ENCODE data around the gene NUP37.

DNA sequence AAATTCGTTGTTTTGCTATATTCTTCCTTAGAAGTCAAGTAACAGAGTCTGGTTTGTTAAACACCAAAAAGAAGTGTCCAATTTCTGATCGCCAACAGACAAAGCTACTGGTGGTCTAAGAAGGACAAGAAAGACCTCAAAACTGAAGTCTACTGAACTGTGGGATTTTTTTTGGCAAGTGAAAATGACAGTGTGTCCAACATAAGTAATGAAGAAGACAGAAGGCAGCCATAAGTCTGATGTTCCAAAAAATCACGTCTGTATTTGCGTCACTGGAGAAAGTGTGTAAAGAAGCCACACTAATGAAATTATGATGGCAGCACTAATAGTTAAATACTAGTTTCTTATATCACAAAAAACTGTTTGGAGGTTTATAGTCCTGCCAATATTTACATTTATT is 90.8 kb downstream of the NUP37 start:
- TF ChIP-seq EZH2 (IDR thresholded peaks at IDR 0.05; ENCODE audit: low read depth, unreplicated experiment) (no peak), POLR2AphosphoS5 (IDR thresholded peaks at IDR 0.05; ENCODE audit: low read depth) (no peak), JUNB (IDR thresholded peaks at IDR 0.05; ENCODE audit: unreplicated experiment) (no peak), EZH2phosphoT487 (IDR thresholded peaks at IDR 0.05; ENCODE audit: unreplicated experiment) (no peak)
- TF ChIP-seq, protein P1, sequence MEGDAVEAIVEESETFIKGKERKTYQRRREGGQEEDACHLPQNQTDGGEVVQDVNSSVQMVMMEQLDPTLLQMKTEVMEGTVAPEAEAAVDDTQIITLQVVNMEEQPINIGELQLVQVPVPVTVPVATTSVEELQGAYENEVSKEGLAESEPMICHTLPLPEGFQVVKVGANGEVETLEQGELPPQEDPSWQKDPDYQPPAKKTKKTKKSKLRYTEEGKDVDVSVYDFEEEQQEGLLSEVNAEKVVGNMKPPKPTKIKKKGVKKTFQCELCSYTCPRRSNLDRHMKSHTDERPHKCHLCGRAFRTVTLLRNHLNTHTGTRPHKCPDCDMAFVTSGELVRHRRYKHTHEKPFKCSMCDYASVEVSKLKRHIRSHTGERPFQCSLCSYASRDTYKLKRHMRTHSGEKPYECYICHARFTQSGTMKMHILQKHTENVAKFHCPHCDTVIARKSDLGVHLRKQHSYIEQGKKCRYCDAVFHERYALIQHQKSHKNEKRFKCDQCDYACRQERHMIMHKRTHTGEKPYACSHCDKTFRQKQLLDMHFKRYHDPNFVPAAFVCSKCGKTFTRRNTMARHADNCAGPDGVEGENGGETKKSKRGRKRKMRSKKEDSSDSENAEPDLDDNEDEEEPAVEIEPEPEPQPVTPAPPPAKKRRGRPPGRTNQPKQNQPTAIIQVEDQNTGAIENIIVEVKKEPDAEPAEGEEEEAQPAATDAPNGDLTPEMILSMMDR (conservative IDR thresholded peaks at IDR 0.05; ENCODE audit: low read depth in 2 of 2) = no peak
